ENCODE measurements around the gene ADGRL2.
A peak's percentile ranks its signal among the peaks of the same experiment; 100 is the strongest.

The ADGRL2 gene

GRCh38 chr1:81805537-81806431 lies 5.0 kb downstream of the ADGRL2 start:
- H3K4me1 ChIP-seq (ENCODE audit: control insufficient read depth, insufficient read depth, low read depth, low read length): no peaks in the 10 kb centered on the region
- no peak overlapping the region for H3K18ac ChIP-seq (ENCODE audit: low read depth in 1 of 2, low read length in 2 of 2)
- no peak overlapping the region for H3K4me3 ChIP-seq (ENCODE audit: insufficient read depth in 1 of 2, low read depth in 1 of 2, low read length in 2 of 2)
- no peak overlapping the region for H3K23ac ChIP-seq (ENCODE audit: low read length in 2 of 2)
- H3K9ac ChIP-seq (ENCODE audit: low read length): peak overlapping the region; percentile 20
- H2BK5ac ChIP-seq (ENCODE audit: low read depth, low read length, poor library complexity, severe bottlenecking): no peak overlapping the region
- H2BK15ac ChIP-seq (ENCODE audit: low read depth, poor library complexity, severe bottlenecking): no peak overlapping the region
- H3K9me3 ChIP-seq (ENCODE audit: control insufficient read depth, low read length): no peaks in the 10 kb centered on the region
- H4K8ac ChIP-seq (ENCODE audit: low read length): no peak overlapping the region
- H3K36me3 ChIP-seq (ENCODE audit: control insufficient read depth in 1 of 2, insufficient read depth in 2 of 2, low read depth in 1 of 2, low read length in 2 of 2): no peaks in the 10 kb centered on the region
- no peak overlapping the region for H2AK5ac ChIP-seq (ENCODE audit: low read length, severe bottlenecking)
- H3K4me2 ChIP-seq (ENCODE audit: low read length, poor library complexity, severe bottlenecking): no peak overlapping the region
- no peaks in the 10 kb centered on the region for H3K79me1 ChIP-seq (replicated peaks; ENCODE audit: low read length, poor library complexity, severe bottlenecking)
- H3K27me3 ChIP-seq (ENCODE audit: control insufficient read depth in 1 of 2, insufficient read depth in 1 of 2, low read length in 2 of 2): no peaks in the 10 kb centered on the region
- no peak overlapping the region for H3K4ac ChIP-seq (ENCODE audit: low read depth in 1 of 2, low read length in 2 of 2)
- H2AFZ ChIP-seq (ENCODE audit: low read depth, low read length): no peak overlapping the region
- 11% methylated on average over 1 of the region's 2 CpGs for WGBS
- no peak overlapping the region for H3K27ac ChIP-seq (ENCODE audit: low read length, poor library complexity, severe bottlenecking)
- H3K14ac ChIP-seq (ENCODE audit: low read length in 2 of 2): no peak overlapping the region
- H4K91ac ChIP-seq (ENCODE audit: low read length): no peak overlapping the region
- H2BK120ac ChIP-seq (ENCODE audit: low read depth, low read length): no peak overlapping the region
- DNase-seq: peak; percentile 20
- H2BK12ac ChIP-seq (ENCODE audit: low read length in 2 of 2): no peak overlapping the region

GRCh38 chr1:81806432-81806770 lies 5.7 kb downstream of the ADGRL2 start:
- Histone ChIP-seq H3K27ac (ENCODE audit: low read length, poor library complexity, severe bottlenecking) (no peak overlapping the region), H3K79me1 (replicated peaks; ENCODE audit: low read length, poor library complexity, severe bottlenecking) (no peaks in the 10 kb centered on the region), H2BK120ac (ENCODE audit: low read depth, low read length) (no peak overlapping the region), H2AK5ac (ENCODE audit: low read length, severe bottlenecking) (no peak overlapping the region), H3K4me1 (ENCODE audit: control insufficient read depth, insufficient read depth, low read depth, low read length) (no peaks in the 10 kb centered on the region), H3K4me3 (ENCODE audit: insufficient read depth in 1 of 2, low read depth in 1 of 2, low read length in 2 of 2) (no peak overlapping the region), H2BK5ac (ENCODE audit: low read depth, low read length, poor library complexity, severe bottlenecking) (no peak overlapping the region), H3K4me2 (ENCODE audit: low read length, poor library complexity, severe bottlenecking) (no peak overlapping the region), H3K18ac (ENCODE audit: low read depth in 1 of 2, low read length in 2 of 2) (no peak overlapping the region), H3K9ac (ENCODE audit: low read length) (peak overlapping the region; percentile 20), H3K14ac (ENCODE audit: low read length in 2 of 2) (no peak overlapping the region), H3K36me3 (ENCODE audit: control insufficient read depth in 1 of 2, insufficient read depth in 2 of 2, low read depth in 1 of 2, low read length in 2 of 2) (no peaks in the 10 kb centered on the region), H2BK15ac (ENCODE audit: low read depth, poor library complexity, severe bottlenecking) (no peak overlapping the region), H3K23ac (ENCODE audit: low read length in 2 of 2) (no peak overlapping the region), H3K9me3 (ENCODE audit: control insufficient read depth, low read length) (no peaks in the 10 kb centered on the region), H4K8ac (ENCODE audit: low read length) (no peak overlapping the region), H3K4ac (ENCODE audit: low read depth in 1 of 2, low read length in 2 of 2) (no peak overlapping the region), H2AFZ (ENCODE audit: low read depth, low read length) (no peak overlapping the region), H2BK12ac (ENCODE audit: low read length in 2 of 2) (no peak overlapping the region), H3K27me3 (ENCODE audit: control insufficient read depth in 1 of 2, insufficient read depth in 1 of 2, low read length in 2 of 2) (no peaks in the 10 kb centered on the region), H4K91ac (ENCODE audit: low read length) (no peak overlapping the region)
- WGBS: no CpG with 5 or more reads among the region's 2 CpGs
- DNase-seq: no peak

GRCh38 chr1:81808760-81809159 lies 8.0 kb downstream of the ADGRL2 start:
- H3K36me3 ChIP-seq (ENCODE audit: control insufficient read depth in 1 of 2, insufficient read depth in 2 of 2, low read depth in 1 of 2, low read length in 2 of 2): no peaks in the 10 kb centered on the region
- H3K9me3 ChIP-seq (ENCODE audit: control insufficient read depth, low read length): no peaks in the 10 kb centered on the region
- no peaks in the 10 kb centered on the region for H3K27me3 ChIP-seq (ENCODE audit: control insufficient read depth in 1 of 2, insufficient read depth in 1 of 2, low read length in 2 of 2)
- H4K8ac ChIP-seq (ENCODE audit: low read length): no peak overlapping the region
- no peak overlapping the region for H2BK12ac ChIP-seq (ENCODE audit: low read length in 2 of 2)
- H3K4ac ChIP-seq (ENCODE audit: low read depth in 1 of 2, low read length in 2 of 2): no peak overlapping the region
- peak overlapping the region; percentile 70 for H3K4me2 ChIP-seq (ENCODE audit: low read length, poor library complexity, severe bottlenecking)
- H3K27ac ChIP-seq (ENCODE audit: low read length, poor library complexity, severe bottlenecking): no peak overlapping the region
- peak; percentile 48 for DNase-seq
- no peak overlapping the region for H3K14ac ChIP-seq (ENCODE audit: low read length in 2 of 2)
- no peak overlapping the region for H4K91ac ChIP-seq (ENCODE audit: low read length)
- no peak overlapping the region for H3K23ac ChIP-seq (ENCODE audit: low read length in 2 of 2)
- no peak overlapping the region for H3K18ac ChIP-seq (ENCODE audit: low read depth in 1 of 2, low read length in 2 of 2)
- no peak overlapping the region for H3K9ac ChIP-seq (ENCODE audit: low read length)
- no peak overlapping the region for H2BK15ac ChIP-seq (ENCODE audit: low read depth, poor library complexity, severe bottlenecking)
- no peak overlapping the region for H2AFZ ChIP-seq (ENCODE audit: low read depth, low read length)
- H3K4me1 ChIP-seq (ENCODE audit: control insufficient read depth, insufficient read depth, low read depth, low read length): no peaks in the 10 kb centered on the region
- H3K79me1 ChIP-seq (replicated peaks; ENCODE audit: low read length, poor library complexity, severe bottlenecking): no peaks in the 10 kb centered on the region
- no peak overlapping the region for H2BK5ac ChIP-seq (ENCODE audit: low read depth, low read length, poor library complexity, severe bottlenecking)
- no peak overlapping the region for H2AK5ac ChIP-seq (ENCODE audit: low read length, severe bottlenecking)
- no peak overlapping the region for H3K4me3 ChIP-seq (ENCODE audit: insufficient read depth in 1 of 2, low read depth in 1 of 2, low read length in 2 of 2)
- H2BK120ac ChIP-seq (ENCODE audit: low read depth, low read length): no peak overlapping the region
- WGBS: 18% methylated on average over 4 of the region's 7 CpGs

GRCh38 chr1:81809808-81810207 lies 9.1 kb downstream of the ADGRL2 start:
- H2BK5ac ChIP-seq (ENCODE audit: low read depth, low read length, poor library complexity, severe bottlenecking): no peak overlapping the region
- H3K27ac ChIP-seq (ENCODE audit: low read length, poor library complexity, severe bottlenecking): no peak overlapping the region
- no peak overlapping the region for H4K91ac ChIP-seq (ENCODE audit: low read length)
- H3K23ac ChIP-seq (ENCODE audit: low read length in 2 of 2): no peak overlapping the region
- no peak overlapping the region for H2BK12ac ChIP-seq (ENCODE audit: low read length in 2 of 2)
- H3K4me3 ChIP-seq (ENCODE audit: insufficient read depth in 1 of 2, low read depth in 1 of 2, low read length in 2 of 2): no peak overlapping the region
- no peak overlapping the region for H3K9ac ChIP-seq (ENCODE audit: low read length)
- H2BK15ac ChIP-seq (ENCODE audit: low read depth, poor library complexity, severe bottlenecking): no peak overlapping the region
- no peak overlapping the region for H3K18ac ChIP-seq (ENCODE audit: low read depth in 1 of 2, low read length in 2 of 2)
- H3K27me3 ChIP-seq (ENCODE audit: control insufficient read depth in 1 of 2, insufficient read depth in 1 of 2, low read length in 2 of 2): no peaks in the 10 kb centered on the region
- no peak for DNase-seq
- no peak overlapping the region for H2BK120ac ChIP-seq (ENCODE audit: low read depth, low read length)
- H3K4me2 ChIP-seq (ENCODE audit: low read length, poor library complexity, severe bottlenecking): no peak overlapping the region
- H2AK5ac ChIP-seq (ENCODE audit: low read length, severe bottlenecking): no peak overlapping the region
- no peak overlapping the region for H4K8ac ChIP-seq (ENCODE audit: low read length)
- no CpG with 5 or more reads among the region's 1 CpG for WGBS
- H3K36me3 ChIP-seq (ENCODE audit: control insufficient read depth in 1 of 2, insufficient read depth in 2 of 2, low read depth in 1 of 2, low read length in 2 of 2): no peaks in the 10 kb centered on the region
- no peaks in the 10 kb centered on the region for H3K79me1 ChIP-seq (replicated peaks; ENCODE audit: low read length, poor library complexity, severe bottlenecking)
- H2AFZ ChIP-seq (ENCODE audit: low read depth, low read length): no peak overlapping the region
- H3K9me3 ChIP-seq (ENCODE audit: control insufficient read depth, low read length): no peaks in the 10 kb centered on the region
- no peak overlapping the region for H3K14ac ChIP-seq (ENCODE audit: low read length in 2 of 2)
- no peak overlapping the region for H3K4ac ChIP-seq (ENCODE audit: low read depth in 1 of 2, low read length in 2 of 2)
- H3K4me1 ChIP-seq (ENCODE audit: control insufficient read depth, insufficient read depth, low read depth, low read length): no peaks in the 10 kb centered on the region
